Measurements from ENCODE around the gene COPS8. TPM values are rescaled to one million over a fixed set of nuclear protein-coding genes. Genes with fewer than 3 reads are reported as not detected.

COPS8 gene
- polyA plus RNA-seq, 3 donors = 20.5 to 39.2 (median 36.4) TPM

GRCh38 chr2:237141571-237142051 is 55.9 kb downstream of the COPS8 start:
- Mint-ChIP-seq H3K4me1 (no peaks in the 10 kb centered on the region), H3K9me3 (peaks cover 2 to 11% (median 4%) of the 10 kb centered on the region in 7 donors)

DNA sequence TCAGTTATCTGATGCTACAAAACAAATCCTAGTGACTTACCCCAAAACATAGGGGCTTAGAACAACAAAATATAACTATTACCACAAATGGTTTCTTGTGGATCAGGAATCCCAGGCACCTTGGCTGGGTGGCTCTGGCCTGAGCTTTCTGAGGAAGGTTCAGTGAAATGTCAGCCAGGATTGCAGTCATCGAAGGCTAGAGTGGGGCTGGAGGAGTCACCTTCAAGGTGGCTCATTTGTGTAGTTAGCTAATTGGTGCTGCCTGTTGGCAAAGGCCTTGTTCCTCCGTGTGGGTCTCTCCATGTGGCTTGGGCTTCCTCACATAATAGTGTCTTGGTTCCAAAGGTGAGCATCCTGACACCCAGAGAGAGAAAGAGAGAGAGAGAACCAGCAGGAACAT is 57.4 kb downstream of the COPS8 start:
- peaks cover 4 to 23% of the 10 kb centered on the region in 2 donors for H3K9me3 ChIP-seq (replicated peaks in 1 of 2; ENCODE audit: control insufficient read depth in 1 of 2, insufficient read depth in 1 of 2, low read length in 2 of 2)
- no peaks in the 10 kb centered on the region for H3K4me1 ChIP-seq (ENCODE audit: control insufficient read depth in 1 of 2, insufficient read depth in 2 of 2, low read length in 2 of 2)
- intact Hi-C loops (cut with micrococcal nuclease) = no loop called here
- no peaks in the 10 kb centered on the region for H3K36me3 ChIP-seq (replicated peaks in 1 of 2; ENCODE audit: control insufficient read depth in 1 of 2, insufficient read depth in 2 of 2, low read length in 2 of 2)
- WGBS (ENCODE audit: insufficient coverage) = 79% methylated on average over 2 of the region's 2 CpGs
- H2AFZ ChIP-seq (ENCODE audit: insufficient read depth, low read depth, low read length, poor library complexity, severe bottlenecking) = no peak overlapping the region
- no peaks in the 10 kb centered on the region for H3K27me3 ChIP-seq (ENCODE audit: control insufficient read depth in 2 of 2, insufficient read depth in 2 of 2, low read length in 2 of 2)
- Mint-ChIP-seq H3K36me3 (no peaks in the 10 kb centered on the region), H3K27me3 (ENCODE audit: low read depth in 3 of 3) (peaks cover 2 to 6% (median 3%) of the 10 kb centered on the region in 3 donors), H3K4me3 (no peak overlapping the region), H3K4me1 (no peaks in the 10 kb centered on the region), H3K9me3 (peaks cover 6 to 24% (median 18%) of the 10 kb centered on the region in 7 donors), H3K27ac (no peak overlapping the region)
- no peaks in the 10 kb centered on the region for H4K20me1 ChIP-seq (ENCODE audit: insufficient read depth, low read length)
- no peaks in the 10 kb centered on the region for H3K79me2 ChIP-seq (ENCODE audit: insufficient read depth, low read length)
- no peak overlapping the region for H3K4me3 ChIP-seq (replicated peaks in 1 of 3; ENCODE audit: low read depth in 2 of 3, low read length in 3 of 3)
- TF ChIP-seq, protein P1, sequence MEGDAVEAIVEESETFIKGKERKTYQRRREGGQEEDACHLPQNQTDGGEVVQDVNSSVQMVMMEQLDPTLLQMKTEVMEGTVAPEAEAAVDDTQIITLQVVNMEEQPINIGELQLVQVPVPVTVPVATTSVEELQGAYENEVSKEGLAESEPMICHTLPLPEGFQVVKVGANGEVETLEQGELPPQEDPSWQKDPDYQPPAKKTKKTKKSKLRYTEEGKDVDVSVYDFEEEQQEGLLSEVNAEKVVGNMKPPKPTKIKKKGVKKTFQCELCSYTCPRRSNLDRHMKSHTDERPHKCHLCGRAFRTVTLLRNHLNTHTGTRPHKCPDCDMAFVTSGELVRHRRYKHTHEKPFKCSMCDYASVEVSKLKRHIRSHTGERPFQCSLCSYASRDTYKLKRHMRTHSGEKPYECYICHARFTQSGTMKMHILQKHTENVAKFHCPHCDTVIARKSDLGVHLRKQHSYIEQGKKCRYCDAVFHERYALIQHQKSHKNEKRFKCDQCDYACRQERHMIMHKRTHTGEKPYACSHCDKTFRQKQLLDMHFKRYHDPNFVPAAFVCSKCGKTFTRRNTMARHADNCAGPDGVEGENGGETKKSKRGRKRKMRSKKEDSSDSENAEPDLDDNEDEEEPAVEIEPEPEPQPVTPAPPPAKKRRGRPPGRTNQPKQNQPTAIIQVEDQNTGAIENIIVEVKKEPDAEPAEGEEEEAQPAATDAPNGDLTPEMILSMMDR (IDR thresholded peaks at IDR 0.05) = no peak
- H3K4me2 ChIP-seq (replicated peaks; ENCODE audit: extremely low read depth, low read length, poor library complexity, severe bottlenecking) = no peak overlapping the region
- no peak overlapping the region for H3K27ac ChIP-seq (ENCODE audit: low read depth in 1 of 2, low read length in 2 of 2)
- DNase-seq = no peak
- H3K9ac ChIP-seq (ENCODE audit: insufficient read depth, low read length, poor library complexity, severe bottlenecking) = no peak overlapping the region

More at GRCh38 chr2:237141571-237142051, 55.9 kb downstream of the COPS8 start:
- Mint-ChIP-seq H3K36me3 (no peaks in the 10 kb centered on the region), H3K27ac (no peak overlapping the region), H3K4me3 (no peak overlapping the region), H3K27me3 (ENCODE audit: low read depth in 3 of 3) (peaks cover 2 to 8% (median 2%) of the 10 kb centered on the region in 3 donors)
- Histone ChIP-seq H3K36me3 (replicated peaks in 1 of 2; ENCODE audit: control insufficient read depth in 1 of 2, insufficient read depth in 2 of 2, low read length in 2 of 2) (no peaks in the 10 kb centered on the region), H3K27me3 (ENCODE audit: control insufficient read depth in 2 of 2, insufficient read depth in 2 of 2, low read length in 2 of 2) (no peaks in the 10 kb centered on the region), H3K4me1 (ENCODE audit: control insufficient read depth in 1 of 2, insufficient read depth in 2 of 2, low read length in 2 of 2) (no peaks in the 10 kb centered on the region), H3K79me2 (ENCODE audit: insufficient read depth, low read length) (no peaks in the 10 kb centered on the region), H3K4me2 (replicated peaks; ENCODE audit: extremely low read depth, low read length, poor library complexity, severe bottlenecking) (no peak overlapping the region), H3K9me3 (replicated peaks in 1 of 2; ENCODE audit: control insufficient read depth in 1 of 2, insufficient read depth in 1 of 2, low read length in 2 of 2) (peaks cover 0 to 8% of the 10 kb centered on the region in 2 donors), H3K9ac (ENCODE audit: insufficient read depth, low read length, poor library complexity, severe bottlenecking) (no peak overlapping the region), H2AFZ (ENCODE audit: insufficient read depth, low read depth, low read length, poor library complexity, severe bottlenecking) (no peak overlapping the region), H3K27ac (ENCODE audit: low read depth in 1 of 2, low read length in 2 of 2) (no peak overlapping the region), H4K20me1 (ENCODE audit: insufficient read depth, low read length) (no peaks in the 10 kb centered on the region), H3K4me3 (replicated peaks in 1 of 3; ENCODE audit: low read depth in 2 of 3, low read length in 3 of 3) (no peak overlapping the region)
- no CpG with 5 or more reads among the region's 4 CpGs for WGBS (ENCODE audit: insufficient coverage)
- intact Hi-C loops (cut with micrococcal nuclease) = no loop called here
- no peak for DNase-seq
- TF ChIP-seq, protein P1 (IDR thresholded peaks at IDR 0.05) = no peak
